ENCODE measurements around the gene ZNF580. TPM values are rescaled to one million over a fixed set of nuclear protein-coding genes. Genes with fewer than 3 reads are reported as not detected.

The ZNF580 gene
- total RNA-seq, 2 donors from 2014 or later: 21.9 to 22.2 TPM

DNA sequence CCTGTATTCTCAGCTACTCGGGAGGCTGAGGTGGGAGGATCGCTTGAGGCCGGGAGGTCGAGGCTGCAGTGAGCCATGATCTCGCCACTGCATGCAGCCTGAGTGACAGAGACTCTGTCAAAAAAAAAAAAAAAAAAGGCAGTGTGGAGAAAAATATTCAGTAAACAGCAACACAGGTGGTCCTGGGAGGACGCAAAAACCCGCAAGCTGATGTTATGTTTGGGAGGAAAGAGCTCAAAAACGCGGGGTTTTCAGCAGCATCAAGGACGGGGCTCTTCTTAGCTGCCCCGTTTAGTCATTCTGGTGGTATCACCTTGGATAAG is 15.8 kb upstream of the ZNF580 start:
- H3K27me3 Mint-ChIP-seq: no peaks in the 10 kb centered on the region
- peak overlapping the region; percentile 90 for H3K27ac Mint-ChIP-seq
- no peaks in the 10 kb centered on the region for H3K9me3 Mint-ChIP-seq
- peak overlapping the region; percentile 77 for H3K4me3 Mint-ChIP-seq
- ATAC-seq (replicated peaks): no peak
- H3K36me3 Mint-ChIP-seq (ENCODE audit: low read depth): peaks cover 7% of the 10 kb centered on the region
- H3K4me1 Mint-ChIP-seq: peaks cover 25% of the 10 kb centered on the region

DNA sequence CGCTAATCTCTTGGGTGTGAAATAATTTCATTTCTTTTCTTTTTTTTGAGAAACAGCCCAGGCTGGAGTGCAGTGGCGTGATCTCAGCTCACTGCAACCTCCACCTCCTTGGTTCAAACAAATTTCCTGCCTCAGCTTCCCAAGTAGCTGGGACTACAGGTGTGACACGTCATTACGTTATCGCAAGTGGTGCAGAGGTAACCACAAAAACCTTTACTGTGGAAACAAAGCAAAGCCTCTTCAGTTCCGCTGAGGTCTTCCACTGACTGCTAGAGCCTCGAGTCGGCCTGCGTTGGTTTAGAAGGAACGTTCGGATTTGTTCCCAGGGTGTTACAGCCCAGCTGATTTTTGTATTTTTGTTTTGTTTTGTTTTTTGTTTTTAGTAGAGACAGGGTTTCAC is 14.5 kb upstream of the ZNF580 start:
- Mint-ChIP-seq H3K27me3 (no peaks in the 10 kb centered on the region), H3K9me3 (no peaks in the 10 kb centered on the region), H3K4me1 (peaks cover 25% of the 10 kb centered on the region), H3K36me3 (ENCODE audit: low read depth) (peaks cover 7% of the 10 kb centered on the region), H3K4me3 (peak overlapping the region; percentile 59), H3K27ac (peak overlapping the region; percentile 29)
- peak; percentile 82 for ATAC-seq (replicated peaks)

DNA sequence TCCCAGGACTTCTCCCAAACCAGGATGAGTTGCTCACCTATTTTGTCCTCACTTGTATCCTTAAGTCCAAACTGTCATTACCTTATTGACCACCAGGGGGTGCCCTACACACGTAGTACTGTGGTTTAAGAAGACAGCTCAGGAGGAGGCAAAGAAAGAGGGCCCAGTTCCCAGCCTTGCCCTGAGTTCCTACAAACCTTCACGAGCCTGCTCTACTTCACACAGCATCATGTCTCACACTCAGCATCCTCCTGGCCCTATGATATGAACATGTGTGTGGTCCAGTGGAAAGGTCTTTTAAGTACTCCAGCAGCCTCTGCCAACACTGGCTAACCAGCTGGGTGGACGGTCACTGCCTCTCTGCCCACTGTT is 8.4 kb upstream of the ZNF580 start:
- no peaks in the 10 kb centered on the region for H3K27me3 Mint-ChIP-seq
- ATAC-seq (replicated peaks): peak; percentile 54
- H3K27ac Mint-ChIP-seq: peak overlapping the region; percentile 15
- H3K36me3 Mint-ChIP-seq (ENCODE audit: low read depth): peaks cover 23% of the 10 kb centered on the region
- no peaks in the 10 kb centered on the region for H3K9me3 Mint-ChIP-seq
- H3K4me1 Mint-ChIP-seq: peaks cover 38% of the 10 kb centered on the region
- H3K4me3 Mint-ChIP-seq: peak overlapping the region; percentile 36

DNA sequence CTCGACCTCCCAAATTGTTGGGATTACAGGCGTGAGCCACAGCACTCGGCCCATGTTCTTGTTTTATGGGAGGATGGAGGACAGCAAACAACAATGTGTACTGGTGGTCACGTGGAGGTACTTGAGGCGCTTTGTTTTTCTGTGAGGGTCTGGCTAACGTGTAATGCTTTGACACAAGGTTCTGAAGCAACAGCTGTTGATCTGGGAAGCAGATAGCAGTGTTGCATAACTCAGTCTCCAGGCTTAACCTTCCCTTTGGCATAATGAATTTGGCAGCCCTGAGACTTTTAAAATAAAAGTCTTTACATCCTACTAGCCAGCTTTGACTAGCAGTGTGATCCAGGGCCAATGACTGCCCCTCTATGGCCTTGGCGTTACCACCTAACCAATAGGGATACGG is 6.9 kb upstream of the ZNF580 start:
- Mint-ChIP-seq H3K36me3 (ENCODE audit: low read depth) (peaks cover 34% of the 10 kb centered on the region), H3K4me1 (peaks cover 47% of the 10 kb centered on the region), H3K27ac (no peak overlapping the region), H3K9me3 (no peaks in the 10 kb centered on the region), H3K4me3 (peak overlapping the region; percentile 96), H3K27me3 (no peaks in the 10 kb centered on the region)
- no peak for ATAC-seq (replicated peaks)

DNA sequence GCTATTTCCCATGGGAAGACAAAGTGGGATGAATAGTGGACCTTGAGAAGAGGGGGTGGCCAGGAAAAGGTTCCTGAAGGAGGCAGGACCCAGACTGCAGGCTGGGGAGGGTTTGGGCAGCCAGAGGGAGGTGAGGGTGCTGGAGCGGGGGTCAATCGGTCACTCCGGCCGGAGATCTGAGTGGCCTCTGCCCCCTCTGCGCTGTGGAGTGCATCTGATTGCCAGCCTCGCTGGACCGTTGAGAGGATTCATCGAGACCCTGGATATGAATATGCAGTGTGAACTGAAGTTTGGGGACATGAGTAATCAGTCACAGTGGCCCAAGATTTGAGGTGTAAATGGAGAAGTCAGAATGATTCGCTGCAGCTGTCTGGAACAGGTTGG is 5.5 kb upstream of the ZNF580 start:
- Mint-ChIP-seq H3K9me3 (peaks cover 3% of the 10 kb centered on the region), H3K4me3 (peak overlapping the region; percentile 96), H3K36me3 (ENCODE audit: low read depth) (peaks cover 40% of the 10 kb centered on the region), H3K27me3 (no peaks in the 10 kb centered on the region), H3K4me1 (peaks cover 50% of the 10 kb centered on the region), H3K27ac (peak overlapping the region; percentile 100)
- peak; percentile 41 for ATAC-seq (replicated peaks)

DNA sequence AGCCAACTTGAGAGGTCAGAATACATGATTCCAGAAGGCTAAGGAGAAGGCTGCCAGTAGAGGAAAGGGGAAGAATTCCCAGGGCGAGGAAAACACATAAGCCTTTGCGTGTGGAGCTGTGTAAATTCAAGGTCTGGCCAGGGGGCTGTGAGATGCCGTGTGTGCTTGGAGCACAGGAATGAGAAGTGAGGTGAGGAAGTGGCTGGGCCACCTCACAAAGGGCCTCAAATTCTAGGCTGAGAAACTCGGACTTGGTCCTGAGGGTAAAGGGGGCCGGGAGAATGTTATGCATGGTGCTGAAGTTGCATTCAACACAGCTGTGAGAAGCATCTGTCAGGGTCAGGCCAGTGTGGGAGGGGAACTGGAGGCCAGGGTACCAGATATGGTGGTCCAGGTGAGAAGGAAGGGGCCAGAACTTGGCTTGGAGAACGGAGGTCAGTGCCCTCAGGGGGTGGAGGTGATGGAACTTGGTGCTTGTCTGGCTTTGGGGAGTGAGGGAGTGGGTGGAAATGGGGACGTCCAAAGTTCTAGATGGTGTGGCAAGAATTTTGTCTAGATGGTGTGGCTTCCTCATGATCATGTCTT is 4.9 kb upstream of the ZNF580 start:
- no peaks in the 10 kb centered on the region for H3K27me3 Mint-ChIP-seq
- H3K4me1 Mint-ChIP-seq: peaks cover 50% of the 10 kb centered on the region
- H3K27ac Mint-ChIP-seq: peak overlapping the region; percentile 100
- H3K4me3 Mint-ChIP-seq: peak overlapping the region; percentile 96
- peaks cover 3% of the 10 kb centered on the region for H3K9me3 Mint-ChIP-seq
- no peak for ATAC-seq (replicated peaks)
- H3K36me3 Mint-ChIP-seq (ENCODE audit: low read depth): peaks cover 43% of the 10 kb centered on the region

DNA sequence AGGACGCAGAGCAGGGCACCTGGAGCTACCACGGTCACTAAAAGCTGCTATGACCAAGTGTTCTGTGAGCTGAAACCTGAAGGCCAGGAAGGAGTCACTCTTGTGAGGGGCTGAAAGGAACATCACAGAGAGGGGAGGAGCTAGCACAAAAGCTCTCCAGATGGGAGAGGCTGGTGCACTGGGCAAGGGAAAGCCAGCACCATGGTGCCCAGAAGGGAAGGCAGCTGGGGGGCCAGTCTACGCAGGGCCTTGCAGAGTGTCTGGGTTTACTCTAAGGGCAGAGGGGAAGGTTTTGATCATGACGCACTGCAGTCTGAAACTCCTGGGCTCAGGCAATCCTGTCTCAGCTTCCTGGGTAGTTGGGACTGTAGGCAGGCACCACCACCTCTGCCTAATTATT is 4.1 kb upstream of the ZNF580 start:
- H3K27me3 Mint-ChIP-seq: no peaks in the 10 kb centered on the region
- H3K9me3 Mint-ChIP-seq: peaks cover 3% of the 10 kb centered on the region
- H3K36me3 Mint-ChIP-seq (ENCODE audit: low read depth): peaks cover 49% of the 10 kb centered on the region
- H3K4me3 Mint-ChIP-seq: peak overlapping the region; percentile 96
- H3K4me1 Mint-ChIP-seq: peaks cover 54% of the 10 kb centered on the region
- peak overlapping the region; percentile 100 for H3K27ac Mint-ChIP-seq
- no peak for ATAC-seq (replicated peaks)

DNA sequence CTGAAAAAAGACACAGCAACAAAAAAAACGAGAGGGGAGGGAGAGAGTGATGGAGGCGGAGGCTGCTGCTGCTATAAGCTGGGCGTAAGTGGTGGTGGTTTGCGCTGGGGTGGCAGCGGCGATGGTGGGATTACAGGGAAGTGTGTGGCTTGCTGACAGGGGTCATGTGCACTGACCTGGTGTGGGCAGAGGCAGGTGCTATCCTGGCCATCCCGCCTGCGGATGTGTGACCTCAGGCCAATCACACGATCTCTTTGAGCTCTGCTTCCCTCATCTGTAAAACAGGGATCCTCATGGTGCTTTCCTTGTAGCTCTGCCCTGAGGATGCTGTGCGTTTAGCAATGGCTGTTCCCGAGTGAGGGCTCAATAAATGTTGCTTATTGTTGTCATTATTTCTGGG is 3.3 kb upstream of the ZNF580 start:
- Mint-ChIP-seq H3K4me3 (peak overlapping the region; percentile 96), H3K27ac (peak overlapping the region; percentile 57), H3K27me3 (no peaks in the 10 kb centered on the region), H3K36me3 (ENCODE audit: low read depth) (peaks cover 55% of the 10 kb centered on the region), H3K4me1 (peaks cover 52% of the 10 kb centered on the region), H3K9me3 (peaks cover 3% of the 10 kb centered on the region)
- ATAC-seq (replicated peaks): no peak

DNA sequence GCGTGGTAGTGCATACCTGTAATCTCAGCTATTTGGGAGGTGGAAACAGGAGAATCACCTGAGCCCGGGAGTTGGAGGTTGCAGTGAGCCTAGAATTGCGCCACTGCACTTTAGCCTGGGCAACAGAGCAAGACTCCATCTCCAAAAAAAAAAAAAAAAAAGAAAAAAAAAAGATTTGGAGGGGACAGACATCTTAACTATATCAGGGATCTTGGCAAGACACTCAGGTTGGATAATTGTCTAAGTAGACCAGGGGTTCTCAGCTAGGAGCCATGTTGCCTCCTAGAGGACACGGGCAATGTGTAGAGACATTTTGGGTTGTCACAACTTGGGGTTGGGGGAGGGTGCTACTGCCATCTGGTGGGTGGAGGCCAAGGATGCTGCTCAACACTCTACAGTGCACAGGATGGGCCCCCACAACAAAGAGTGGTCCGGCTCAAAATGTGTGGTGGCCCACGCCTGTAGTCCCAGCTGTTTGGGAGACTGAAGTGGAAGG is 1.9 kb upstream of the ZNF580 start:
- Mint-ChIP-seq H3K36me3 (ENCODE audit: low read depth) (peaks cover 67% of the 10 kb centered on the region), H3K9me3 (peaks cover 3% of the 10 kb centered on the region), H3K27me3 (no peaks in the 10 kb centered on the region), H3K27ac (no peak overlapping the region), H3K4me1 (peaks cover 54% of the 10 kb centered on the region), H3K4me3 (peak overlapping the region; percentile 96)
- no peak for ATAC-seq (replicated peaks)

DNA sequence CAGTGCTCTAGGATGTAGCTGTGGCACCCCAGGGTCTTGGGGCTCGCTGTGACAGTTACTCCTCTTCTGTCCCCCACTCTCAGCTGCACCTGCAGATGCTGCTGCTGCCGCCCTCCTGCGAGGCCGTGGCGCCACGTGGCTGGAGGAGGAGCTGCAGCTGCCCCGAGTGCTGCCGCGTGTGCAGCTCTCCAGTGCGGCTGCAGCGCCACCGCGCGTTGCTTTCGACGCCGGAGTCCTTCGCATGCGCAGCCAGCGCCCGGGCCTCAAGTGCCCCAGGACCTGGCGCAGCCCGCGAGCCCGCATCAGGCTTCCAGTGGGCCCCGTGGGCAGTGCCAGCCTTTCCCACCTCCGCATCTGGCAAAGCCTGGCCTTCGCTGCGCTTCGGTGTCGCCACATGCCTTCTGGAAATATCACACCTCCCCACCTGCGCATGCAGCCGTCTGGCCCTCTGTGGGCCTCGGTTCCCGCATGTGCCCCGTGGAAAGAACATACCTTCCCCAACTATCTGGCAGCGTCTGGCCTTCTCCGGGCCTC is 692 bp upstream of the ZNF580 start:
- Mint-ChIP-seq H3K4me1 (peaks cover 48% of the 10 kb centered on the region), H3K36me3 (ENCODE audit: low read depth) (peaks cover 73% of the 10 kb centered on the region), H3K27me3 (no peaks in the 10 kb centered on the region), H3K4me3 (peak overlapping the region; percentile 96), H3K27ac (peak overlapping the region; percentile 75), H3K9me3 (peaks cover 3% of the 10 kb centered on the region)
- peak; percentile 7 for ATAC-seq (replicated peaks)

DNA sequence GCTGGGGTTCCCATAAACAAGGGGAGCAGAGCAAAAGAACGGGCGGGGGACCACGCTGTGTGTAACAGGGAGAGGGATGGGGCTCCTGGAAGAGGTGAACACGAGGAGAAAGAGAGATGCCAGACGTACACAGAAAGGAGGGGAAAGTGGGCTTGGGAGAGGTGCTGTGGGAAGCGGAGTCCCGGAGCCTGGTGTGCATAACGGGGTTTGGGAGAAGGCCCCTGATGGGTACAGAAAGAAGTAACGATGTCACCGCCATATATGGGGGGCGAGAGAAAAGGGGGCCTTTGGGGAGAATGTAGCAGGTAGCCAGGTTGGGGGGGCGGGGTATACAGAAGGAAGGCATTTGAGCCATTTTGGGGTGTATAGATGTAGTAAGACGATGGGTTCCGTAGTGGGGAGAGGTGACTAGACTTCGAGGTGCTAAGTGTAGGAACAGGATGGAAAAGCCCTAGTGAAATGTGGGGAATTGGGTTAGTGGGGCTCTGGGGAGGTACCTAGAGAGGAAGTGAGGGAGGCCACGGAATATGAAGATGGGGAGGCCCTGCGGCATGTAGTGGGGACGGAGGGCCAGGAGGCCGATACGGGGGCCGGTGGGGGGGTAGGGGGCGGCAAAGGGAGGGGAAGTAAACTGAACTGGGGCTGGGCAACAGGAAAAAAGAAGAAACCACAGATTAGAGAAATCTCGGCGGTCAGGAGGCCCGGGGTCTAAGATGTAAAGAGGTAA is 787 bp downstream of the ZNF580 start:
- no peak for ATAC-seq (replicated peaks)
- Mint-ChIP-seq H3K27me3 (no peaks in the 10 kb centered on the region), H3K9me3 (peaks cover 3% of the 10 kb centered on the region), H3K27ac (peak overlapping the region; percentile 89), H3K36me3 (ENCODE audit: low read depth) (peaks cover 73% of the 10 kb centered on the region), H3K4me1 (peaks cover 34% of the 10 kb centered on the region), H3K4me3 (peak overlapping the region; percentile 96)

DNA sequence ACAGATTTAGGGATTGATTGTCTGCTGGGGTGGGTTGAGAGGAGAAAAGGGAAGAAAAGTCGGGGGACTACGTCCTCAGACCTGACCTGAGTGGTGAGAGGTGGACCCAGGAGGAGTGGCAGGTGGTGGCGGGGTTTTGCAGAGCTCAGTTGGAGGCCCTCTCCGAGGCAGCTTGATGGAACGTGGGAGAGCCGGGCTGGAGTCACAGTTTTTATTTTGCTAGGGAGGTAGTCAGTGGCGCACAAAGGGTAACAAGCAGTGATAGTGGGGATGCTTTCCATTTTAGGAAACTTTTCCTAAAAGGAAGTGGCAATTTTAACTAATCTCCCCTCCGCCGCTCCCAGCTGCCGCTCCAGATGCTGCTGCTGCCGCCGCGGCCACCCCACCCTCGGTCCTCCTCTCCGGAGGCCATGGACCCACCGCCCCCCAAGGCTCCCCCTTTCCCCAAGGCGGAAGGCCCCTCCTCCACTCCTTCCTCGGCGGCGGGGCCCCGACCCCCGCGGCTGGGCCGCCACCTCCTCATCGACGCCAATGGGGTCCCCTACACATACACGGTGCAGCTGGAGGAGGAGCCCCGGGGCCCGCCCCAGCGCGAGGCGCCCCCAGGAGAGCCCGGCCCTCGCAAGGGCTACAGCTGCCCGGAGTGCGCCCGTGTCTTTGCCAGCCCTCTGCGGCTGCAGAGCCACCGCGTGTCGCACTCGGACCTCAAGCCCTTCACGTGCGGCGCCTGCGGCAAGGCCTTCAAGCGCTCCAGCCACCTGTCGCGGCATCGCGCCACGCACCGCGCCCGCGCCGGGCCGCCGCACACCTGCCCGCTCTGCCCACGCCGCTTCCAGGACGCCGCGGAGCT is 1.6 kb downstream of the ZNF580 start:
- peaks cover 79% of the 10 kb centered on the region for H3K36me3 Mint-ChIP-seq (ENCODE audit: low read depth)
- no peaks in the 10 kb centered on the region for H3K27me3 Mint-ChIP-seq
- peak overlapping the region; percentile 98 for H3K27ac Mint-ChIP-seq
- H3K4me3 Mint-ChIP-seq: peak overlapping the region; percentile 96
- peak; percentile 15 for ATAC-seq (replicated peaks)
- peaks cover 3% of the 10 kb centered on the region for H3K9me3 Mint-ChIP-seq
- peaks cover 26% of the 10 kb centered on the region for H3K4me1 Mint-ChIP-seq

DNA sequence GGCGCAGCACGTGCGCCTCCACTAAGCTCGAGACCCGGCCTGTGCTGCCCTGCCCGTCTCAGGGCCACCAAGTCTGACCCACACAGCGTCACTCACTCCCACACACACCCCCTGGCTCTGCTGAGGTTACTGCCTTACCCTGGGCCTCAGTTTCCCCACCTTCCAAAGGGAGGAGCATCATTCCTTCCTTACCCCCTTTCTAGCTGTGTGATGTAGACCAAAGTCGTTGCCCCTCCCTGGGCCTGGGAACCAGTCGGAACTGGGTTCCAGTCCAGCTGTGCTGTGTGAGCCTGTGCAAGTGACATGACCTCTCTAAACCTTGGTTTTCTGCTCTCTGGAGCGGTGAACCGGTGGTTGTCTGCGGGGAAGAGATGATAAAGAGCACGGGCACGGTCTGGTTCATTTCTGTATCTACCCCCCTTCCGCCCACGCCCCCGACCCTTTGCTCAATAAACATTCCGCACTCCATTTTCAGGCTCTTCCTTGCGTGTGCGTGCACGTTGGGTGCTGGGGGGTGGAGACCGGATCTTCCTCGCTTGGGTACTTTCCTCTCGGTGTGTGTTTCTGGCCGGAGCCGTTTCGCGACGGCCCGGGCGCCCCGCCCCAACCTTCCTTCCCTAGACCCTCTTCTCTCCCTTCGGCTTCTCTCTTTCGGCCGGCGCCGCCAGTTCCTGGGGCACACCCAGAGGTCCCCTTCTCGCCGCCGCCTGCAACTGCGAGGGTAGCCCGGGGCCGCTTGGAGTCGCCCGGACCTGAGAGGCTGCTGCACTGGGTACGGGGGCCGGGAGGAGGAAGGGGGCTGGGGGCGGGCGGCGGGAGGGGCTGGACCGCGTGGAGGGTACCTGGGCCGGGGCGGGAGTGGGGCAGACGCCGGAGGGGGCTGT is 2.4 kb downstream of the ZNF580 start, which contains the start of gene ZNF581:
Gene ZNF581, plus strand, starts transcription at position 647 of the 884 bp plus-strand sequence. CDS start 923 bp downstream, outside the sequence.
- Mint-ChIP-seq H3K4me1 (peaks cover 18% of the 10 kb centered on the region), H3K36me3 (ENCODE audit: low read depth) (peaks cover 74% of the 10 kb centered on the region), H3K9me3 (peaks cover 3% of the 10 kb centered on the region), H3K4me3 (peak within 1 kb of the TSS; percentile 96), H3K27ac (peak within 1 kb of the TSS; percentile 98), H3K27me3 (no peaks in the 10 kb centered on the region)
- peak; percentile 75 for ATAC-seq (replicated peaks)

DNA sequence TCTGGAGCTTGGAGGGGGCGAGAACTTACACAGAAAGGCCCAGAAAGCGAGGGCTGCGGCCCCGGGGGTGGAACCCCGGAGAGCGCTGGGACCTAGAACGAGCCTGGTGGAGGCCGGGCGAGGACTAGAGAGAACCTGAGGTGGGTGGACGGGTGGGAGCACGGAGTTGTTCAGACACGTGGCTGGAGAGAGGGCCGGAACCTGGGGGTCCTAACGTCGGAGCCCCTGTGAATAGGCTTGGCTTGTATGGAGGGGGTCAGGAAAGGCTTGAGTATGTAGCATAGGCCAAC is 3.0 kb downstream of the ZNF580 start:
- peaks cover 3% of the 10 kb centered on the region for H3K9me3 Mint-ChIP-seq
- peaks cover 70% of the 10 kb centered on the region for H3K36me3 Mint-ChIP-seq (ENCODE audit: low read depth)
- H3K27ac Mint-ChIP-seq: peak overlapping the region; percentile 98
- no peaks in the 10 kb centered on the region for H3K27me3 Mint-ChIP-seq
- ATAC-seq (replicated peaks): no peak
- peaks cover 17% of the 10 kb centered on the region for H3K4me1 Mint-ChIP-seq
- peak overlapping the region; percentile 96 for H3K4me3 Mint-ChIP-seq
